Kidney (tissue), 14 donors: ENCODE results near the gene HOXC13. TPM values are rescaled to one million over a fixed set of nuclear protein-coding genes. Genes with fewer than 3 reads are reported as not detected.

ENCODE experiments used
- DNase-seq, 5 donors: peaks; one replicate each; pipeline ENCODE4 v3.0.0-alpha.2; 2013 to 2020
- FAIRE-seq: peaks from 2 replicates; lab custom pipeline; 2012; peaks lifted over from hg19 to GRCh38; lab: Jason Lieb, UNC
- H3K27ac ChIP-seq, 2 donors: one replicate each; pipeline ENCODE4 v1.7.0; 2013; ENCODE audit warnings: low read depth in 2 of 2, low read length in 2 of 2, inconsistent platforms in 1 of 2
- H3K27me3 ChIP-seq: one replicate; pipeline ENCODE4 v1.7.1; 2013; ENCODE audit warnings: low read length, inconsistent platforms; ENCODE audit not compliant: control insufficient read depth, insufficient read depth
- H3K36me3 ChIP-seq, 3 donors: one replicate each; pipeline versions ENCODE4 v1.7.0 to v1.7.1; 2013; ENCODE audit warnings: low read length in 3 of 3, control low read depth in 1 of 3, inconsistent platforms in 1 of 3; ENCODE audit not compliant: insufficient read depth in 3 of 3, control insufficient read depth in 2 of 3
- H3K4me1 ChIP-seq, 3 donors: one replicate each; pipeline versions ENCODE4 v1.7.0 to v1.7.1; 2013; ENCODE audit warnings: low read length in 3 of 3, inconsistent platforms in 1 of 3, low read depth in 1 of 3; ENCODE audit not compliant: control insufficient read depth in 2 of 3, insufficient read depth in 2 of 3
- H3K4me3 ChIP-seq, 3 donors: one replicate each; pipeline versions ENCODE4 v1.7.0 to v1.8.1; 2013; ENCODE audit warnings: low read length in 3 of 3, control low read depth in 1 of 3, inconsistent platforms in 1 of 3
- H3K9ac ChIP-seq, 3 donors: one replicate each; pipeline versions ENCODE4 v1.7.0 to v1.7.1; 2013; ENCODE audit warnings: low read length in 3 of 3, control low read depth in 1 of 3, inconsistent platforms in 1 of 3
- H3K9me3 ChIP-seq, 3 donors: one replicate each; pipeline versions ENCODE4 v1.7.0 to v1.7.1; 2013; ENCODE audit warnings: low read length in 3 of 3, control low read depth in 1 of 3, inconsistent platforms in 1 of 3; ENCODE audit not compliant: control insufficient read depth in 2 of 3, insufficient read depth in 1 of 3
- CTCF ChIP-seq: IDR thresholded peaks from 3 replicates; pipeline ENCODE4 v1.5.1; 2012; ENCODE audit warnings: mild to moderate bottlenecking, moderate library complexity, borderline replicate concordance; ENCODE audit not compliant: insufficient read depth; ENCODE audit errors: extremely low read depth
- intact Hi-C: fragments of 100-400 bp; cut with DNase I; formaldehyde crosslinking; loops from one replicate; pipeline ENCODE4 v1.11.1; 2022
- polyA plus RNA-seq: library from polyadenylated mRNA; stranded (reverse); fragments of 350-450 nt; fragmentation: Illumina TruSeq; extraction: RNeasy Lipid Tissue Mini Kit (QIAGEN cat#74804); gene quantifications from one replicate; pipeline ENCODE4 v1.2.3, GENCODE V29; 2014; ENCODE audit warnings: low read depth, low replicate concordance; ENCODE audit not compliant: insufficient read depth
- total RNA-seq: library from RNA; stranded (reverse); fragmentation: NEBNext Ultra II Directional; extraction: Animal tissue kit (Norgen Biotek cat#: 25700); gene quantifications from one replicate; pipeline ENCODE4 v1.2.1, GENCODE V29; 2021
- donor health status: control.
- donor health status: control.
- donor health status: control.
- donor health status: control.
- donor health status: control.
- donor health status: DM: yes; HTN: yes; CAD: no.
- donor health status: Normal renal cell carcinoma (clear cell type).

Gene HOXC13
- total and polyA plus RNA-seq, 2 donors from 2014 or later = not detected

GRCh38 chr12:53981634-53982565 is 43.3 kb downstream of the HOXC13 start:
- no peak for FAIRE-seq
- no peak for TF ChIP-seq CTCF
- H3K27me3 ChIP-seq = no peaks in the 10 kb centered on the region
- H3K4me3 ChIP-seq = peak overlapping the region in 2 of 3 donors; percentile 45 to 58
- no peaks in the 10 kb centered on the region for H3K9me3 ChIP-seq
- no peaks in the 10 kb centered on the region for H3K36me3 ChIP-seq
- peaks cover 0 to 8% (median 7%) of the 10 kb centered on the region in 3 donors for H3K4me1 ChIP-seq
- peak overlapping the region; percentile 78 to 89 for H3K27ac ChIP-seq
- peak in 4 of 5 donors; percentile 64 to 75 (median 68) for DNase-seq
- intact Hi-C loops = no loop called here
- peak overlapping the region in 2 of 3 donors; percentile 63 to 77 for H3K9ac ChIP-seq

- Histone ChIP-seq H3K36me3 (no peaks in the 10 kb centered on the region), H3K27ac (peak overlapping the region; percentile 78 to 89), H3K9me3 (no peaks in the 10 kb centered on the region), H3K4me3 (peak overlapping the region; percentile 16 to 58 (median 45)), H3K27me3 (peaks cover 2% of the 10 kb centered on the region), H3K9ac (peak overlapping the region in 2 of 3 donors; percentile 63 to 77), H3K4me1 (peaks cover 0 to 12% (median 2%) of the 10 kb centered on the region in 3 donors)
- DNase-seq (peak in 3 of 5 donors; percentile 46 to 59 (median 57)), FAIRE-seq (no peak)
- TF ChIP-seq CTCF = no peak
- intact Hi-C loops = no loop called here
These were observed 44.3 kb downstream of the HOXC13 start for GRCh38 chr12:53982648-53983567.

GRCh38 chr12:53983568-53983949 is 44.9 kb downstream of the HOXC13 start:
- Histone ChIP-seq H3K4me3 (peak overlapping the region; percentile 6 to 58 (median 45)), H3K27me3 (peaks cover 2% of the 10 kb centered on the region), H3K9me3 (no peaks in the 10 kb centered on the region), H3K4me1 (peaks cover 0 to 16% (median 6%) of the 10 kb centered on the region in 3 donors), H3K36me3 (no peaks in the 10 kb centered on the region), H3K9ac (peak overlapping the region in 2 of 3 donors; percentile 63 to 77), H3K27ac (peak overlapping the region; percentile 78 to 89)
- no peak for TF ChIP-seq CTCF
- FAIRE-seq (no peak), DNase-seq (peak in 3 of 5 donors; percentile 66 to 74 (median 70))
- intact Hi-C loops = no loop called here
